Sigmoid colon (tissue), 4 donors: ENCODE measurements around the gene COX4I1.

ENCODE experiments used
- CTCF ChIP-seq, 4 experiments: fragments of 450-650 bp in 3 of 4; fragments of 200-600 bp in 1 of 4; IDR thresholded peaks; one replicate each; pipeline ENCODE4 v1.5.1; 2016 to 2019; ENCODE audit warnings: antibody characterized with exemption in 4 of 4, mild to moderate bottlenecking in 3 of 4, moderate library complexity in 2 of 4
- POLR2A ChIP-seq, 2 donors: fragments of 450-650 bp; IDR thresholded peaks; one replicate each; pipeline ENCODE4 v1.6.1; 2016; ENCODE audit warnings: antibody characterized with exemption in 2 of 2, mild to moderate bottlenecking in 2 of 2, moderate library complexity in 2 of 2
- POLR2AphosphoS5 ChIP-seq, 4 donors: sonication (generic); formaldehyde crosslinking; IDR thresholded peaks; one replicate each; pipeline ENCODE4 v1.6.1; 2017; ENCODE audit warnings: antibody characterized with exemption in 4 of 4

GRCh38 chr16:85761861-85762260 lies 37.6 kb upstream of the COX4I1 start:
- no peak for TF ChIP-seq CTCF (IDR thresholded peaks at IDR 0.05)
- no peak for TF ChIP-seq POLR2AphosphoS5 (IDR thresholded peaks at IDR 0.05)
- no peak for TF ChIP-seq POLR2A (IDR thresholded peaks at IDR 0.05)
